IMR-90 (cell line): Measurements from ENCODE around the gene NLRC5. TPM values are rescaled to one million over a fixed set of nuclear protein-coding genes. Genes with fewer than 3 reads are reported as not detected.

Experiments
- ATAC-seq: fragments of 200-7000 bp; cut with Tn5 transposase; 2 replicates; pipeline ENCODE4 v1.9.1; 2020; ENCODE audit warnings: low read depth, mild to moderate bottlenecking, moderate library complexity
- BruUV-seq: library from RNA; stranded (reverse); fragments of 400-500 nt; replicated peaks from 2 replicates; lab custom pipeline; 2021; lab: Mats Ljungman, UMichigan
- CTCF ChIA-PET: fragments of 300-600 bp; formaldehyde crosslinking; extraction: SDS; loops from one replicate; lab custom pipeline; 2021; ENCODE audit warnings: antibody characterized with exemption; lab: Yijun Ruan, JAX
- POLR2A ChIA-PET: fragments of 300-600 bp; sonication (Branson Sonifier 250); formaldehyde crosslinking; loops from one replicate; lab custom pipeline; 2022; ENCODE audit warnings: antibody characterized with exemption; ENCODE audit not compliant: unreplicated experiment; lab: Charles Lee
- DNase-seq: peaks from one replicate; pipeline ENCODE4 v3.0.0; 2013
- H2AFZ ChIP-seq: replicated peaks from 2 replicates; pipeline ENCODE3; 2013; ENCODE audit warnings: low read length, mild to moderate bottlenecking; ENCODE audit not compliant: poor library complexity
- H2AK5ac ChIP-seq: 2 replicates; pipeline ENCODE4 v1.6.1; 2013; ENCODE audit warnings: low read depth, low read length, inconsistent platforms
- H2AK9ac ChIP-seq: replicated peaks from 2 replicates; pipeline ENCODE3; 2013; ENCODE audit warnings: mild to moderate bottlenecking, low read depth, low read length, moderate library complexity; ENCODE audit not compliant: poor library complexity
- H2BK120ac ChIP-seq: 2 replicates; pipeline ENCODE4 v1.6.1; 2013; ENCODE audit warnings: low read depth, low read length, inconsistent platforms
- H2BK15ac ChIP-seq: 3 replicates; pipeline ENCODE4 v1.6.1; 2013; ENCODE audit warnings: low read depth, low read length, inconsistent platforms
- H2BK20ac ChIP-seq: 2 replicates; pipeline ENCODE4 v1.6.1; 2013; ENCODE audit warnings: low read depth, mild to moderate bottlenecking, inconsistent platforms, low read length, moderate library complexity
- H2BK5ac ChIP-seq: 2 replicates; pipeline ENCODE4 v1.6.1; 2013; ENCODE audit warnings: mild to moderate bottlenecking, low read depth, low read length, inconsistent platforms; ENCODE audit not compliant: poor library complexity, severe bottlenecking
- H3K14ac ChIP-seq: replicated peaks from 2 replicates; pipeline ENCODE4 v1.6.1; 2013; ENCODE audit warnings: low read depth, low read length, inconsistent platforms
- H3K18ac ChIP-seq: 2 replicates; pipeline ENCODE4 v1.6.1; 2013; ENCODE audit warnings: low read depth, low read length, control low read depth
- H3K23ac ChIP-seq: 2 replicates; pipeline ENCODE4 v1.6.1; 2013; ENCODE audit warnings: low read depth, low read length, inconsistent platforms
- H3K27ac ChIP-seq: 2 replicates; pipeline ENCODE4 v1.5.1; 2013; ENCODE audit warnings: mild to moderate bottlenecking, control low read depth, low read length; ENCODE audit not compliant: insufficient read depth
- H3K27me3 ChIP-seq: 2 replicates; pipeline ENCODE4 v1.6.1; 2013; ENCODE audit warnings: low read length; ENCODE audit not compliant: control insufficient read depth, insufficient read depth
- H3K36me3 ChIP-seq: 2 replicates; pipeline ENCODE4 v1.6.1; 2013; ENCODE audit warnings: low read length, mixed read lengths; ENCODE audit not compliant: control insufficient read depth, insufficient read depth
- H3K4ac ChIP-seq: 2 replicates; pipeline ENCODE4 v1.6.1; 2013; ENCODE audit warnings: low read depth, low read length, inconsistent platforms
- H3K4me1 ChIP-seq: 2 replicates; pipeline ENCODE4 v1.6.1; 2013; ENCODE audit warnings: low read length, mixed read lengths; ENCODE audit not compliant: control insufficient read depth, insufficient read depth
- H3K4me2 ChIP-seq: 2 replicates; pipeline ENCODE4 v1.6.1; 2013; ENCODE audit warnings: low read depth, mild to moderate bottlenecking, control low read depth, low read length, moderate library complexity
- H3K4me3 ChIP-seq: 2 replicates; pipeline ENCODE4 v1.5.1; 2013; ENCODE audit warnings: low read depth, mild to moderate bottlenecking, control low read depth, low read length, moderate library complexity; ENCODE audit not compliant: insufficient read depth
- H3K56ac ChIP-seq: 2 replicates; pipeline ENCODE4 v1.6.1; 2013; ENCODE audit warnings: low read length, inconsistent platforms; ENCODE audit not compliant: insufficient read depth; ENCODE audit errors: extremely low read depth
- H3K79me1 ChIP-seq, 2 experiments: 2 replicates each; pipeline ENCODE4 v1.6.1; 2013; ENCODE audit warnings: low read length in 2 of 2, inconsistent platforms in 1 of 2, low read depth in 1 of 2
- H3K9ac ChIP-seq: 2 replicates; pipeline ENCODE4 v1.6.1; 2013; ENCODE audit warnings: low read depth, low read length, control low read depth
- H3K9me1 ChIP-seq: 2 replicates; pipeline ENCODE4 v1.6.1; 2013; ENCODE audit warnings: low read length, inconsistent platforms; ENCODE audit not compliant: insufficient read depth
- H3K9me3 ChIP-seq: 2 replicates; pipeline ENCODE4 v1.6.1; 2013; ENCODE audit warnings: low read length; ENCODE audit not compliant: control insufficient read depth, insufficient read depth
- H4K20me1 ChIP-seq: 2 replicates; pipeline ENCODE4 v1.6.1; 2013; ENCODE audit warnings: low read length, inconsistent platforms; ENCODE audit not compliant: insufficient read depth
- H4K5ac ChIP-seq: 2 replicates; pipeline ENCODE4 v1.6.1; 2013; ENCODE audit warnings: mild to moderate bottlenecking, low read depth, low read length, control low read depth
- H4K8ac ChIP-seq, 2 experiments: 2 replicates each; pipeline ENCODE4 v1.6.1; 2013; ENCODE audit warnings: low read depth in 2 of 2, low read length in 2 of 2, control low read depth in 1 of 2, inconsistent platforms in 1 of 2
- H4K91ac ChIP-seq: 2 replicates; pipeline ENCODE4 v1.6.1; 2013; ENCODE audit warnings: low read depth, low read length, inconsistent platforms; ENCODE audit not compliant: insufficient read depth
- BHLHE40 ChIP-seq: fragments of 150-350 bp; IDR thresholded peaks from 2 replicates; pipeline ENCODE4 v1.6.1; 2016; ENCODE audit warnings: mild to moderate bottlenecking, low read depth, low read length
- CEBPB ChIP-seq: IDR thresholded peaks from 2 replicates; pipeline ENCODE4 v1.6.1; 2012; ENCODE audit warnings: low read depth, low read length, improper control_type of control experiment
- CHD1 ChIP-seq: IDR thresholded peaks from 2 replicates; pipeline ENCODE4 v1.6.1; 2012; ENCODE audit warnings: low read depth, low read length, improper control_type of control experiment
- CTCF ChIP-seq: conservative IDR thresholded peaks from 2 replicates; pipeline ENCODE4 v1.5.1; 2012; ENCODE audit warnings: mild to moderate bottlenecking, low read depth, low read length, improper control_type of control experiment
- ELK1 ChIP-seq: fragments of 150-350 bp; IDR thresholded peaks from 2 replicates; pipeline ENCODE4 v1.6.1; 2016; ENCODE audit warnings: low read depth, mild to moderate bottlenecking, low read length, moderate library complexity, borderline replicate concordance
- FOS ChIP-seq: fragments of 150-350 bp; IDR thresholded peaks from 2 replicates; pipeline ENCODE4 v1.6.1; 2016; ENCODE audit warnings: low read depth, low read length
- MAFK ChIP-seq: IDR thresholded peaks from 2 replicates; pipeline ENCODE4 v1.6.1; 2012; ENCODE audit warnings: low read depth, low read length, improper control_type of control experiment
- MAZ ChIP-seq: IDR thresholded peaks from 2 replicates; pipeline ENCODE4 v1.6.1; 2012; ENCODE audit warnings: low read depth, mild to moderate bottlenecking, low read length, improper control_type of control experiment, moderate library complexity, borderline replicate concordance
- MXI1 ChIP-seq: IDR thresholded peaks from 2 replicates; pipeline ENCODE4 v1.6.1; 2012; ENCODE audit warnings: low read depth, mild to moderate bottlenecking, low read length, moderate library complexity, borderline replicate concordance
- NFE2L2 ChIP-seq: fragments of 150-350 bp; IDR thresholded peaks from 2 replicates; pipeline ENCODE4 v1.6.1; 2016; ENCODE audit warnings: low read depth, mild to moderate bottlenecking, low read length
- POLR2A ChIP-seq: IDR thresholded peaks from 2 replicates; pipeline ENCODE4 v1.6.1; 2012; ENCODE audit warnings: mild to moderate bottlenecking, low read depth, low read length
- RAD21 ChIP-seq: IDR thresholded peaks from 2 replicates; pipeline ENCODE4 v1.6.1; 2012; ENCODE audit warnings: low read length, improper control_type of control experiment
- RCOR1 ChIP-seq: IDR thresholded peaks from 2 replicates; pipeline ENCODE4 v1.6.1; 2012; ENCODE audit warnings: mild to moderate bottlenecking, low read length, improper control_type of control experiment; ENCODE audit not compliant: insufficient replicate concordance
- RFX5 ChIP-seq: IDR thresholded peaks from 2 replicates; pipeline ENCODE4 v1.8.0; 2012; ENCODE audit warnings: low read depth, mild to moderate bottlenecking, low read length, moderate library complexity
- SMC3 ChIP-seq: fragments of 150-350 bp; IDR thresholded peaks from 2 replicates; pipeline ENCODE4 v1.6.1; 2016; ENCODE audit warnings: low read depth, mild to moderate bottlenecking, antibody characterized with exemption, low read length, moderate library complexity
- USF2 ChIP-seq: fragments of 150-350 bp; IDR thresholded peaks from 2 replicates; pipeline ENCODE4 v1.6.1; 2017; ENCODE audit warnings: mild to moderate bottlenecking, antibody characterized with exemption, low read length, low read depth
- WGBS, 2 experiments: methylation state at CpG; one replicate each; pipeline versions ENCODE4 v1.1.5 to v1.1.7; 2013; ENCODE audit warnings: missing lambda C conversion rate in 2 of 2; ENCODE audit not compliant: insufficient read length in 1 of 2; ENCODE audit errors: extremely low coverage in 2 of 2; 5-methylcytosine and 5-hydroxymethylcytosine counted together
- dilution Hi-C: fragments of 300-500 bp; cut with HindIII; formaldehyde crosslinking; loops from one replicate; pipeline ENCODE4 v1.14.3; 2018; ENCODE audit warnings: low sequenced_read_pairs; ENCODE audit not compliant: unreplicated experiment
- in situ Hi-C: fragments of 300-500 bp; cut with MboI; formaldehyde crosslinking; loops from 3 replicates; pipeline ENCODE4 v1.14.3; 2019; ENCODE audit warnings: low sequenced_read_pairs, inconsistent platforms, mixed read lengths
- intact Hi-C: fragments of 100-400 bp; cut with micrococcal nuclease; formaldehyde crosslinking; loops from 2 replicates; pipeline ENCODE4 v1.10.0; 2022
- polyA plus RNA-seq, 3 experiments: library from polyadenylated mRNA; depleted of rRNA; stranded (reverse); fragments of >200 nt; gene quantifications; 2 replicates each; pipeline ENCODE4 v1.2.3, GENCODE V29; 2012; ENCODE audit warnings: low replicate concordance in 1 of 3
- total RNA-seq: library from RNA; depleted of rRNA; stranded (reverse); fragments of >200 nt; gene quantifications from 2 replicates; pipeline ENCODE4 v1.2.3, GENCODE V29; 2012

Gene NLRC5
- total and polyA plus RNA-seq, 2 of the 4 experiments (the other 2 are of a cell fraction), result 9.1 to 14.9 TPM

GRCh38 chr16:56983211-56983751 is 6.1 kb upstream of the NLRC5 start:
- Histone ChIP-seq H2AK9ac (peak overlapping the region; percentile 59), H3K9me3 (no peaks in the 10 kb centered on the region), H2BK5ac (no peak overlapping the region), H2BK15ac (no peak overlapping the region), H3K27ac (no peak overlapping the region), H4K91ac (no peak overlapping the region), H3K23ac (no peak overlapping the region), H3K4ac (no peak overlapping the region), H4K8ac (no peak overlapping the region), H4K5ac (no peak overlapping the region), H3K14ac (no peak overlapping the region), H4K20me1 (no peaks in the 10 kb centered on the region), H3K9me1 (peaks cover 16% of the 10 kb centered on the region), H3K4me3 (no peak overlapping the region), H3K27me3 (no peaks in the 10 kb centered on the region), H2AFZ (no peak overlapping the region), H3K79me1 (peaks cover 6 to 21% of the 10 kb centered on the region in 2 experiments; a peak in 3 of 4 replicates), H3K36me3 (no peaks in the 10 kb centered on the region), H3K4me1 (peaks cover 8% of the 10 kb centered on the region), H3K18ac (no peak overlapping the region), H3K56ac (no peak overlapping the region), H3K4me2 (no peak overlapping the region), H2BK20ac (no peak overlapping the region), H3K9ac (no peak overlapping the region), H2BK120ac (no peak overlapping the region), H2AK5ac (no peak overlapping the region)
- no TSS peak for BruUV-seq
- POLR2A ChIA-PET, result no interaction called here
- dilution Hi-C loops, result no loop called here
- in situ Hi-C loops, result no loop called here
- 75% methylated on average over 2 of the region's 9 CpGs; no CpG with 5 or more reads in 1 of the 2 experiments for WGBS, 2 experiments
- TF ChIP-seq MAZ, result no peak
- TF ChIP-seq BHLHE40, result no peak
- TF ChIP-seq NFE2L2, result no peak
- no peak for TF ChIP-seq CEBPB
- TF ChIP-seq POLR2A, result no peak
- no peak for TF ChIP-seq CHD1
- TF ChIP-seq MXI1, result no peak
- TF ChIP-seq CTCF, result no peak
- no peak for TF ChIP-seq RFX5
- TF ChIP-seq MAFK, result no peak
- TF ChIP-seq ELK1, result no peak
- TF ChIP-seq RCOR1, result no peak
- TF ChIP-seq FOS, result no peak
- no peak for TF ChIP-seq RAD21
- no peak for TF ChIP-seq USF2
- no peak for TF ChIP-seq SMC3
- intact Hi-C loops, result no loop called here
- no peak for DNase-seq
- CTCF ChIA-PET, result no interaction called here
- ATAC-seq, result no peak
